NCI-H1092 treated with DMSO at 0.1 percent for 48 hours (cell line): ENCODE measurements around the gene FAM120A.

ENCODE experiments used
- DNase-seq: peaks from one replicate; lab custom pipeline; 2025; lab: John Stamatoyannopoulos, UW

FAM120A gene

DNA sequence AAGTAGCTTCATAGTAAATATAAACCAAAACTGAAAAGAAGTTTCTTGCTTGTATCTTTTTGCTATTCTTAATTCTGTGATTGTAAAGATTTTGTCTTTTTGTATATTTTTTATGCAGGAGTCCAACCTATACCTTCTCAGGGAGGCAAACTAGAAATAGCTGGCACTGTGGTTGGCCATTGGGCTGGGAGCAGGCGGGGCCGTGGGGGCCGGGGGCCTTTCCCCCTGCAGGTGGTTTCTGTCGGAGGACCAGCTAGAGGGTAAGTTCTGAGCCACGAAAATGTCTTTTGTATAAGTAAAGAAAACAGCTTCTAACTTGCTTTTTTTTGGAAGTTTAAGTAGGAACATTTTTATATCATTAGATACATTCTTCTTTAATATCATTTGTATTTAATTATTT lies 109.5 kb downstream of the FAM120A start:
- DNase-seq, result no peak

DNA sequence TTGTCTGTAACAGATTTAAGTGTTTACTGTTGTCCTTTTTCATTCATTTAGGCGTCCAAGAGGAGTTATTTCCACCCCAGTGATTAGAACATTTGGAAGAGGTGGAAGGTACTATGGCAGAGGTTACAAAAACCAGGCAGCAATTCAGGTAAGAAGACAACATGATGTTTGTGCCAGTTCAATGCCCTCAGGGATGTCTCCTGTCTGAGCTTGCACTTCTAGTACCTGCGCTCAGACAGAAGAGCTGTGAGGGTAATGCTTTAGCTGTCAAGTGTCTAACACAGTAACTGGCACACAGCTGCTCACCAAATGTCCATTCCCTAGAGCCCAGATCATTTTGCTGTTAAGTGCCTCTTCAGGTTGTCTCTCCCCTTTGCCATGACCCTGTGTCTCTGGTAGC lies 110.7 kb downstream of the FAM120A start:
- no peak for DNase-seq

DNA sequence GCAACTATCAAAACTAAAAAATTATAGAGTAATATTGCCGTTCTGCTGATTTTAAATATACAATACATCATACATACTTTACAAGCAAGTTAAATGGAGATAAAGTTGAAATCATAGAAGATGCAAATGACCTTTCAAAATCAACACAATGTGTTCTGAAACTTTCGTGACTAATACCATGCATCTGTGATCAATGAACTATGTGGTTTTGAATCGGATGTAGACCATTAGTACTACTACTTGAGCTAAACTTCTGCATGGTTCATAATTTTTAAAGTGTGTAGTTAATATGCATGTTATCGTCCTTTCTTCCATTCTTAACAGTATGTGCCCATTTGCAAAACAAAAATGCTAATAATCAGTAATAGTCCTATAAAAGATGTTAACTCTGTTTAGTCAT lies 113.6 kb downstream of the FAM120A start:
- DNase-seq, result no peak

DNA sequence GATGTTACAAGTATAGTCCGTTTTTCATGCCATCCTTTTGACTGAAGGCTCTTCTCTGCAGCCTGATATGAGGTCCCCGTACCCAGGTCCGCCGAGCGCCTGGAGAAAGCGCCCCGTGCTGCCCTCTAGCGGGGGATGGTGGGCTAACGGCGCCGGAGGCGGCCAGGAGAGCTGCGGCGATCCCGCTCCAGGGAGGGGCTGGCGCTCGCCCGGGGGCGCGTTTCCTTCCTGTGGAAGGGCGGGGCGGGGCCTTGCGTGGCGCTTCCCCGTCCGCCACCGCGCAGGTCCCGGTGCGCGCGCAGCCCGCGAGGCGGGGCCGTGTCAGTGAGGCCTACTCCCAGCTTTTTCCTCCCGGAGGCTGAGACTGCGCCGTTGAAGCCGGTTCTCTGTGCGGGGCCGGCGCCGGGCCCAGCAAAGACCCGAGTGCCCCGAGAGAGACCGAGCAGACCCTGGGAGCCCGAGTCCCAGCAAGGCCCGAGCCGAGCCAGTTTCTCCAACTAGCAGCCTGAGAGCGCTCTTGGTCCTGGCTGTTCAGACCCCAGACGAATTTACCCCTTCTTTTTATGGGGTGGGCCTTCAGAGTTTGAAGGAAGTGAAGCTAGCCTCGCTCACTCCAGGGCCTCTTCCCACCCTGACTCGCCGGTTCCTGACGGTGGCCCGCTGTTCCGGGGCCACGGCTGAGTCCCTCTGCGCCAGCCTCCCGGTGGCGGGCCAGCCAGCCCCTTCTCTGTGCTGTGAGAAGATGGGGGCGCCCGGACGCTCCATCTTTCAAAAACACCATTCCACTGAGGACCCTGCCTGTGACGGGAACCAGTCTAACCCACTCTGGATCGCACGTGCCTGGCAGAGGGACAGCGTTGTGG lies 115.2 kb downstream of the FAM120A start:
- peak; percentile 96 for DNase-seq

DNA sequence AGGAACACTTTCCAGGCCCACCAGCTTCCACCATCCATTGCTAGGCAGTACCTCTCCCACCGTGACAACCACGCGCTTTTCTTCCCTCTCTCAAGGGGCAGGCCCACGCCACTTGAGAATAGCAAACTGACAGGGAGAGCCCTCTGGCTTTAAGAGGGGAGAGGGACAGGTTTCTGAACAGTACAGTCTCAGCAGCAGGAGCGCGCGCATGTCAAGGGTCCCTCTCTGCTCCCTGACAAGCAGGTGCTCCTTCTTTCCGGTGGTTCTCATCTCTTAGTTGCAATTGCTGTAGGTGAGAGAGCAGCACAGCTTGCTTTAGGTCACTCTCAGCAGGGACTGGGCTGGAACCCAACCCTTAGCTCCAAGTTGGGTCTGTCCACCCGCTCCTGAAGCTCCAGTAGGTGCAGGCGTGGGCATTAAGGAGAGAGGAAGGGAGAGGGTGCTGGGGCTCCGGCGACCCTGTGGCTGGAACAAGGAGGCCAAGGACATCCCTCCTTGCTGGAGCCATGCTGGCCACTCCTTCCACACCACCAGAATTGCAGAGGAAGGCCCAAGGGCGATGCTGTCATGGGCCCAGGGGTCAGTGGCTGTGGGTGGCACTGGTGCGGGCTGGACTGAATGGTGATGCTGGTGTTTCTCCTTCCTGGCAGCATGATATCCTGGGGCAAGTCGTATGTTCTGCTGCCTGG lies 115.9 kb downstream of the FAM120A start:
- DNase-seq, result peak; percentile 34

DNA sequence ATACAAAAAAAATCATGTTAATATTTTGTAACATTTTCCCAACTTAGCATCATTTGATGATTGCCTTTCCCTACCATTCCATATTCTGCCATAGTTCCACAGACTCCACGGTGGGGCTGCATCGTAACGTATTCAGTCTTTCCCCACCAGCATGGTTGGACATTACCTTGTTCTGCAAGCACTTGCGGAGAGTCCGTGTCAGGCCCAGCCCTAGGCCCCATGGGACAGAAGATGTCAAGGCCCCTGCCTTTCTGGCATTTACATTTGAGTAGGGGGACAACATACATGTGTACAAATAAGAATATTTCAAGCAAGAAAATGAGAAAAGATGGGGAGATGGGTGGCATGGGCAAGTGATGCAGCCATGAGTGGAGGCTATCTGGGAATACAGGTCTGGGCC lies 116.7 kb downstream of the FAM120A start:
- no peak for DNase-seq

DNA sequence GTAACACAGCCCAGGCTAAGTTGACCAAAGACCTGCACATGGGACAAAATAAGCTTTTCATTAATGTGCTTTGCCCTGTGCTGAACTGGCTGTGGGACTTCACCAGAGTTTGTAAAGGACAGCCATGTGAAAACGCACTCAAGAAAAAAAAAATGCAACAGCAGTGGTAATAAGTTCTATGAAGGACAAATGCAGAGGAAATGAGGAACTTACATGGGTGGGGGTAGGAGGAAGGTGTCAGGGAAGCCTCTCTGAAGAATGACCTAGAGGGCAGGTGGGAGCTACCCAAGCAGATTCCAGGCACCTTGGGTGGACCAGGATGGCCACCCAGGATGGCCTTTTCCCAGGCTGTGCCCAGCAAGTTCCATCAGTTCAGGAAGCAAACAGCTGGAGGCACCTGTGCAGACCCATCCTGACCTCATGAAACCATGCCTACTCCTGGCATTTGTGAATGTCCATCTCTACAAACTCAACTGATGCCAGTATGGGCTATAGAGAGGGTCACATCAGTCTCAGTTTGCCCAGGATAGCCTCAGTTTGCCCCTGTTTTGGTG lies 118.2 kb downstream of the FAM120A start:
- DNase-seq, result no peak

DNA sequence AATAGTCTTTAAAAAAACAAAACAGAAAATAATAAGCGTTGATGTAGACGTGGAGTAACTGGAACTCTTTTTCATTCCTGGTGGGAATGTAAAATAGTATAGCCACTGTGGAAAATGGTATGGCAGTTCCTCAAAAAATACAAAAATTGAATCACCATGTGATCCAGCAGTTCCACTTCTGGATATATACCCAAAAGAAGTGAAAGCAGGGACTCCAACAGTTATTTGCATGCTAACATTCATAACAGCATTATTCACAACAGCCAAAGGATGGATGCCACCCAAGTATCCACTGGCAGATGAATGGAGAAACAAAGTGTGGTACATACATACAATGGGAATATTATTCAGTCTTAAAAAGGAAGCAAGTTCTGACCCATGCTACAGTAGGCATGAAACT lies 120.7 kb downstream of the FAM120A start:
- DNase-seq, result no peak

DNA sequence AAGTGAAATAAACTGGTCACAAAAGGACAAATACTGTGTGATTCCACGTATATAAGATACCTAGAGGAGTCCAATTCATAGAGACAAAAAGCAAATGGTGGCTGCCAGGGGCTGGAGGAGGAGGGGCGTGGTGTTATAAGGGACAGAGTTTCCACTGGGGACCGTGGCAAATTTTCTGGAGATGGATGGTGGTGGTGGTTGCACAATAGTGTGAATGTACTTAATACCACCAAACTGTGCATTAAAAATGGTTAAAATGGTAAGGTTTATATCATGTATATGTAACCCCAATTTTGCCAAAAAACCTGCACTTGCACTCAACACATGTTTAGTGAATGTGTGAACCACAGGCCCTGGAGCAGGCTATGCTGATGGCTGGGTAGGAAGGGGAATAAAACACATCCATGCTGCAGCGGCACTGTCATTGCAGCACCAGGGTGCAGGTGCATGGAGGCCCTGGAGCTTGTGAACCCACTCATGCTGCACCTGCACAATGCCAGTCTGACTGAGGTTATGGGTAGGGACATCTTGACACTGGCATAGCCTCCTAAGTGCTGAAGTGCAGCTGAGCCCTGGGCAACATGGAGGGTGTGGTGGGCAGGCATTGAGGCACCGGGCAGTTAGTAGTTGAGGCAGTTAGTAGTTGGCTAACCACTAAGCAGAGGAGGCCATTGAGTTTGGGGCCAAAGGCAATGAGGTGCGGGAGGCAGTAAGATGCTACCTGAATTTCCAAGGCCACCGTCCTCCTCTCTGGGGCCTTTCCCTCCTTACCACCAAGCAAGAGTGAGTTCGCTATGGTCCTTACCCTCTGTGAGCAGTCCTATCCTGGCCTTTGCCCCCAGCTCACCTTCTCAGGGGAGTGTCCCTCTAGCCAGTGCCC lies 121.4 kb downstream of the FAM120A start:
- no peak for DNase-seq

DNA sequence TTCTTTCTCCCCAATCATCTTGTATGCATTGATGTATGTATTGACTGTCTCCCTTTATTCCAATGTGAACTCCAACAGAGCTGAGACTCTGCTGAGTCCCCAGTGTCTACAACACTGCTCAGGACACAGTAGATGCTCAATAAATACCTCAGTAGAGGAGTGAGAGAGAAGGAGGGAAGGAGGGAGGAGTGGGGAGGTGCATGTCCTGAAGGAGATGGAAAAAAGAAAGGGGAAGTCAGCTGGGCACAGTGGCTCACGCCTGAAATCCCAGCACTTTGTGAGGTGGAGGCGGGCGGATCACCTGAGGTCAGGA lies 122.0 kb downstream of the FAM120A start:
- DNase-seq, result no peak

DNA sequence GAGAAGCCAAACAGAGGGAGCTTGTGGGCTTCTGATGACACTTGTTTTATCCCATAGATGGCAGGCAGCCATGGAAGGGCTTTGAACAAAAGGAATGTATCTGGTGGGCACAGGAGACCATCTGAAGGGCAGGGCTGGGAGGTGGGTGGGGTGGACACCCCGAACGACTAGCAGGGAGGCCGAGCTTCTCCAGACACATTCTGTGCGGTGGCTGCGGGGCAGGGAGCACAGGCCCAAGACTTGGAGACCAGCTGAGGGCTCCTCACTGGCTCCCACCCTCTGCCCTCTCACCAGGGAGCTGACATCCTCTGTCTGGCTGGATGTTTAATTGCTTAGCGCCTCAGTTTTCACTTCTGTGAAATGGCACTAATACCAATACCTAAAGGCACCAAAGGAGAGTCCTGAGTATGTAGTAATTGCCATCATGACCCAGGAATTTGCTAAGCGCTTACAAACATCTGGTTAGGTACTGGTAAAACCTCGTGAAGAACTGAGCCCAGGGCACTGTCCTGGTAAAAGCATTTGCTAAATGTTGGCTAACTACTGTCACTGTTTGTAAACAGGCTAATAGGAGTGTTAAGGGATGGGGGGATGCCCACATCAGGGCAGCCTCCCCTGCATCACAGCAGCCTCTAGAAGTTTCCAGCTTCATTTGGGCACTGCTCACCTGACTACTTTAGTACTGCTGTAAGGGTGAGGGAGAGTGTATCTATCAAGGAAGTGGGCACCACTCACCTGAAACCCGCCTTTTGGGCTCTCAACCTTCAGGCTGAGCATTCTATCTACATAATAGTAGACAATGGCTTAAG lies 122.8 kb downstream of the FAM120A start:
- DNase-seq, result no peak

DNA sequence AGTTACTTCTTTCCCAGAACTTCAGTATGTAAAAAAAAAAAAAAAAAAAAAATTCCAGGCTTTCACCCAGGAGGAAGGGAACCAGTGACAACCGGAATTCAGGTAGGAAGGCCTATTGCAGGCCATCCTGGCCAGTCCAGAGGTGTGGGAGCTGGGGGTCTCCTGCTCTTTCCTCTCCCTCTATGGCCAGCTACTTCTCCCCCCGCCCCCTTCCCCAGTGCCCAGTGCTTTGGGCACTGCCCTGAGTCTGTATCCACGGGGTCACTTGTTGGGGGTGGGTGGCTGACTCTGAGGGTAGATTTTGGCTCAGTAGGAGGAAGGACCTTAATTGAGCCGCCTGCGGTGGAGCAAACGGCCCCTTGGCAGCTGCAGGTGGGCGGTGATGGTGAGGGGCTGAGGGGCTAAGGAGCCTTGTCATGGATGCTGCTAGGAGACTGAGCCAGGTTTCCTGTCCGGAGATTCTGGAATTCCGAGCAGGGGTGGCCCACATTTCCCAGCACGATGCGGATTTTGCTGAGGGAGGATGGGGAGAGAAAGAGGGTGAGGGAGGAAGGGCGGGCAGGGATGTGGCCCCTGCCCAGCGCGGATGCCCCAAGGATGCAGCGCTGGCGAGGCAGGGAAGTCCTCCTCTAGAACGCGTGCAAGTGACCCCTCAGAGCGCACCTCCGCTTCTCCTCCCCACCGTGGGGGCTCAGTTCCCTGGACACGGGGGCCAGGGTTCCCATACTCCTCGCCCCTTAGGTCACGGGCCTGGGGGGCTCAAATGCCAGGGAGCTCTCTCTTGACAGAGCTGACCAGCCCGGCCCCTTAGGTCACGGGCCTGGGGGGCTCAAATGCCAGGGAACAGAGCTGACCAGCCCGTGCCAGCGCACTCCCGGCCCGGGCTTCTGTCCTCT lies 123.7 kb downstream of the FAM120A start:
- DNase-seq, result no peak

DNA sequence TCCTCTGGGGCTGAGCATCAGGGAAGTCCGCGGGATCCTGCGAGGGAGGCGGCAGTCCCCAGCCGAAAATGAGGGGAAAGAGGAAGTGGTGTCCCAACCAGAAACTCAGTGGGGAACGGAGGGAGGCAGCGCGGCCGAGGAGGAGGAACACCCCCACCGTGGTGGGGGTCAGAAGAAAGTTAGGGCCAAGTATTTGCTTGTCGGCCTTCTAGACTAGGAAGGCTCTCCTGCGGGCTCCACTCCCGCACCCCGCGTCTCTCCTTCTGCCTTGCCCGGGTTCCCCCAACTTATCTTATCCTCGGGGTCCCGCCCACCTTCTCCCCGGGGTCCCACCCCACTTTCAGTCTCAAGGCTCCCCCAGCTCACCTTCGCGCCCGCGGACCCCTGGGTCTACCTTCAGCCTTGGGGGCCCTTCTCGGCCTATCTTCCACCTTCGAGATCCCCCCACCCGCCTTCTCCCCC lies 124.3 kb downstream of the FAM120A start:
- peak; percentile 17 for DNase-seq

DNA sequence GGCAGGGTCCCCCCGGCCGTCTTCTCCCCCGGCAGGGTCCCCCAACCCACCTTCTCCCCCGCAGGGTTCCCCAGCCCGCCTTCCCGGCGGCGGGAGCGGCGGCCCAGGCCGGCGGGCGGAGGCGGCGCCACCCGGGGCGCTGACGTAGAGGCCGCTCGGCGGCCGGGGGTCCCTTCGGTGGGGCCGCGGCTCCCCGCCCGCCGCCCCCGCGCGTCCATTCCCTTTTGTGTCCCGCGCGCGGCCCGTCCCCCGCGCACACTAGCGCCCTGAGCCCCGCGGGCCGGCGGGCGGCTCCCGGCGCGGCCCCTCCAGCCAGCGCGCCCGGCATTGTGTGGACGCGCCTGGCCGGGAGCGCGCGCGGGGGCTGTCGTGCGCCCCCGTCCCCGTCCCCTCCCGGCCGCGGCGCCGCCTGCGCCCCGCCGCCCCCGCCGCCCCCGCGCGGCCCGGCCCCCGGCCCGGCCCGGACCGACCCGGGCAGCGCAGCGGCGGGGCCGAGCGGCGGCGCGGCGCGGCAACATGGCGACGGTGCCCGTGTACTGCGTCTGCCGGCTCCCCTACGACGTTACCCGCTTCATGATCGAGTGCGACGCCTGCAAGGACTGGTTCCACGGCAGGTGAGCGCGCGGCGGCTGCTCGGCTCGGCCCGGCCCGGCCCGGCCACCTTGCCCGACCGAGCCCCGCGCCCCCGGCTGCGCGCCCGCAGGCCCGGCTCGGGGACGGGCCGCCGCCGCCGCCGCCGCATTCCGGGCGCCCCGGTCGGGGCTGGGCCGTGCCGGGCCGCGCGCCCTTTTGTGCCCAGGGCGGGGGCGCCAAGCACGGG lies 125.0 kb downstream of the FAM120A start, which contains the start of gene PHF2:
Gene PHF2, plus strand, starts transcription at position 327 of the 820 bp plus-strand sequence. Its CDS starts 190 bp downstream, at position 517.
- DNase-seq, result no peak

DNA sequence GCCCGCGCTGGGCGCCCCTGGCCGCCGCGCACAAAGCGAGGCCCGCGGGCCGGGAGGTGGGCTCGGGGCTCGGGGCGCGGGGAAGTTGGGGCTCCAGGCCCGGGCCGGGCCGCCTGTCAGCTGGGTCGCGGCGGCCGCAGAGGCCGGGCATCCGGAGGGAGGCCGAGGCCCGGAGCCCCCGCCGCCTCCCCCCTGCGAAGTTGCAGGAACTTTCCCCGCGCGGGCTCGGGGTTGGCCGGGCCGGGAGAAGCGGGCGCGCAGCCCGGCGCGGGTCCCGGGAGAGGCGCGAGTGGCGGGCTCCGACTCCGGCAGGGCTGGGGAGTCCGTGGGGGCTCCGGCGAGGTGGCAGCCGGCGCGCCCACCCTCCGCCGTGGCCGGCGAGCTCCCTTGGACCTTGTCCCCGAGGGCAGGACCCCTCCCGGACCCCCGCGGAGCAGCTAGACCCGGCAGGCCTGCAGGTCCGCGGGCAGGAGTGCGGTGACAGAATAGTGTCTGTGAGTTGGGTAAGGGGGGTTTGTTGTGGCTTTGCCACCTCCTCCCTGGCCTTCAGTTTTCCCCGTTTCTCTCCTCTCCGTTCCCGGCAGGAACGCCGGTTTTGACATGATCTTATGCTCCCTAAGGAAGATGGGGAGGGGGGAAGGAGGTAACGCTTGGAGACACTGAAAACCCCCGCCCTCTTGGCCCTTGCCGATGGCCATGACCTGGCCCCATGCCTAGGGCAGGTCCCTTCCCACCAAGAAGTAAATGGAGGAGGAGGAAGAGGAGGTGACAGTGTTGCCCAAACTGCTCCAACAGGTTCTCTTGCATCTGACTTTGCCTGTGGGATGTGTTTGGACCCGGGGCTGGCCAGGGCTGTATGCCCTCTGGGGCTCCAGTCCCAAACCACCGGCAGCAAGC lies 125.8 kb downstream of the FAM120A start:
- DNase-seq, result no peak

DNA sequence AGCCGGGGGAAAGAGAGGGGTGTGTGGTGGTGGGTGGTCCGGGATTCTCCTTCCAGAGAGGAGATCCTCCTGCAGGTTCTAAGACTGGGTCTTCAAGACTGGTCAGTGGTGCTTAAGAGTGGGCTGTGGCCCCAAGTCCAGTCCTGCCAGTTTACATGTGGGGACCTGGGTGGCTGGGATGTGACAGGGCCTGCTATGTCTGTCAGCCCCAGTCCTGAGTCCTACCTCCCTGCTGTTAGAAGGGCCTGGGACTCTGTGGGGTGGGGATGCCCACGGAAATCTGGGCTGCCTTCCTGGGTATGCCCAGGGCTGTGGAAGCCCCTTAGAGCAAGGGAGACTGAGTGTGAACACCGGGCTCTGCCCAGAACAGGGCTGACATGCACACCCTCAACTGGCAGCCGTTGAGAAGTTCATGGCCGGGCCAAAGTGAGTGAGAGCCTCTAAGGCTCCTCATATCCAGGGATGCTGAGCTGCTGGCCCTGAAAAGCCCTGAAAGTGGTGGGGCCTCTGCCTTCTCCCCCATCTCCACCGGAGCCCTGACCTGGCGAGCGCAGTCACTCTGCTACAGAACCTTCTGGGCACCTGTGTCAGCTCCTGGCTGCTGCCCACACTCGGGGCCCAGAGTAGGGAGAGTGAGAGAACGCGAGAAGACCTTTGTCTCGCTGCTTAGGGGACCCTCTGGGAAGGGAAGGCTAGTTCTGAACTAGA lies 126.6 kb downstream of the FAM120A start:
- no peak for DNase-seq

DNA sequence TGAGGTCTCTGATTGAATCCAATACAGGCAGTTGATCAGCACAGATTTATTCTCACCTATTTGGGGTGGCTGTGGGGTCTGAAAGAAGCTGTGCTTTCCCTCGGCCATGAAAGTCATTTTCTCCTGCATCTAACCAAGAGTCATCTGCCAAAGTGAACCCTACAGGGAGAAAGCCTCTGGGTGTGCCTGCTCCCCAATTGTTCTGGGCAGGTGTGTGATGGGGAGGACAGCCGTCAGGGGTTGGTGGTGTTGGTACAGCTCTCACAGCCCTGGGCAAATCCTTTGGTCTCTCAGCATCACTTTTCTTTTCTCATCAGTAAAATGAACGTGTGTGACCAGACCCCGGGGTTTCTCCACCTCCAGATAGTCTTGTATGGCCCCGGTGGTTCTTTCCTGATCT lies 127.4 kb downstream of the FAM120A start:
- no peak for DNase-seq
